ENCODE data around the gene PRR3.

Gene PRR3

DNA sequence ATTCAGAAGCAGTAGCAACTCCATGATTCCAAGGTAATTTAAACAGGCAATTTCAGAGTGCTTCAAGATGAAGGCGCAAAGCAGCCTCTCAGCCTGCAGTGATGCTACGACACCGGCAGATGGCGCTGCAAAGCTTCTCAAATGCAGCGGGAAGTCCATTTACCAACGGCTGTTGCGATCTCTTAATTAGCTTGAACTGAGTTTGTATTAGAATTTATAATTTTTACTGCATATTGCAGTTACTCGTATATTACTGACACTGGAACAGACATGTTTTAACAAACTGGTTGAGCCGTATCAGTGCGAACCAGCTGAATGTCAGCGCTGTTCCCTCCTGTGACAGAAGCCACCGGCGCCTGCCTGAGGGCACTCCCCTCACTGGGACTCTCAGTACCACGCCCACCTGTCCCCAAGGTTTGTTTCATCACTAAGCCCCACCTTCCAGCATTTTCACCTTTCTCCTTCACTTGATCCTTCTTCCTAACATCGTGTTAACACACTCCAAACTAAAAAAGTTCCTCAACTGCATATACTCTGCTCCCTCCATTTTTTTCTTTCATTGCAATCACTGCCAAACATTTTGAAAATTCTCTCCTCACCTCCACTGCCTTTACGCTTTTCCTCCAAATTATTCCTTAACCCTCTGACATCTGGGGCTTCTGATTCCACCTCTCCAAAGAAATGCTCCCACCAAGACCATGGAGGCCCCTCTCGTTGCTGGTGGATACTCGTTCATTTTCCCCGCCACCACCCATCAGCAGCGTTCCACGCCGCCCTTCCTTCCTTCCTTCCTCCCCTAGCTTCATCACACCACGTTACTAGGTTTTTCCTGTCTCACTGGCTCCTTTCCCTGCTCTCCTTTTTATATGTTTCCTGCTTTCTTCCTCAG, 15.3 kb upstream of the PRR3 start:
- peak; percentile 86 for DNase-seq

- peak; percentile 65 for DNase-seq
Measured at GRCh38 chr6:30542404-30542725, 14.7 kb upstream of the PRR3 start.

- no peak for DNase-seq
Measured at GRCh38 chr6:30542915-30543314, 14.2 kb upstream of the PRR3 start.

DNA sequence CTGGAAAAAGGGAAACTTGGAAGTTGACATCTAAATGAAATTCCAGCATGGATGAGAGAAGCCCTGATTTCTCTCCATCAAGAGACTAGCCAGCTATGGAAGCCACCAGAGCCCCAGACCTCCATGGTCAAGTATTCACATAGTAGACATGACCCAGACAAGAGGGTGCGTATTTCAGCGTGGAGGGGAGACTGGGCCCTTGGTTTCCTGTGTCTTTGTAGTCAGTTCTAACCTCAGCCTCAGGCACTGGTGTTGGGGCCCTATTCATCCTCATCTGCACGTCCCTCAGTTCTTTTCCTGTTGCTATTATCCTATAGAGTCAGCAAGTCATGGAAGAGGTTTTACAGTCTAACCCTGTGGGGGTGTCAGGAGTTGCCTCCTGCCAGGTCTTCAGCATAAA, 13.3 kb upstream of the PRR3 start:
- peak; percentile 46 for DNase-seq

DNA sequence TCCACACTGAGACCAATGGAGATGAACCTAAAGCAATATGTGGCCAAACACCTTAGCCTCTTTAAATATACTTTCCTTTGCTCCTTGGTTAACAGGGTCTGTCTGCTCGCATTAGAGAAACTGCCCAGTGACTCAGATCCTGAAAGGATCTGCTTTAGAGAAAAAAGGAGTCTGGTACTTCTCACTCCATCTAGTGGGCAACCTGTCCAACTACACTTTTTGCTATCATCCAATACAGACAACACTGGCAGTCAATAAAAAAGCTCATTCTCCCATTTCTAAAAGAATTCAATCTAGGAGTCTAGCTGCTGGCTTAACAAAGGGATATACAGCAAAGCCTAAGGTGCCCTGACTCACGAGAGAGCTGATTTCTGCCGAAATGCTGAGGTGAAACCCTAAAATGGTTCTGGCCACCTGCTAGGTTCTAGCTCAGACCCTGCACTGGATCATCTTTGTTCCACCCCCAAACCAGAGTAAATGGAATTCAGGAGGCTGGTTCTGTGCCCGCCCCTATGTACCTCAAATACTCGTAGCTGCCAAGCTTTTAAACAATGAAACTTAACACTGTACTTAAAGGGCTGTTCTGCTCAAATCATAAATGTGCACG, 12.3 kb upstream of the PRR3 start:
- peak; percentile 72 for DNase-seq

DNA sequence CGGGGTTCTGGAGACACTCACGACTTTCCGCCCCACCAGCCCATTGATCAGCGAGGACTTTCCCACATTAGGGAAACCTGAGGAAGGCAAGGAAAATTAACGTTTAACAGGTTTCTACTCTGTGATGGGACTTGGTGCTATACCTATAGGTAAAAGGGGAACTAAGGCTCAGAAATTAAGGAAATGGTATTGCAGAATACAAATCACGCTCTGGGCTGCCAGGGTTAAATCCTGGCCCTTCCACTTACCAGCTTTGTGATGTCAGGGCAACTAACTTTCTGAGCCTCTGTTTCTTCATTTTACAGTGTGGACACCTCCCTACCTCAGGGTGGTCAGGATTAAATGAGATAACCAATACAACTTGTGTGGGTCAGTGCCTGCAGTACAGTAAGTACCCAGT, 9.6 kb upstream of the PRR3 start:
- no peak for DNase-seq

- no peak for DNase-seq
Measured at GRCh38 chr6:30548375-30548774, 8.7 kb upstream of the PRR3 start.

DNA sequence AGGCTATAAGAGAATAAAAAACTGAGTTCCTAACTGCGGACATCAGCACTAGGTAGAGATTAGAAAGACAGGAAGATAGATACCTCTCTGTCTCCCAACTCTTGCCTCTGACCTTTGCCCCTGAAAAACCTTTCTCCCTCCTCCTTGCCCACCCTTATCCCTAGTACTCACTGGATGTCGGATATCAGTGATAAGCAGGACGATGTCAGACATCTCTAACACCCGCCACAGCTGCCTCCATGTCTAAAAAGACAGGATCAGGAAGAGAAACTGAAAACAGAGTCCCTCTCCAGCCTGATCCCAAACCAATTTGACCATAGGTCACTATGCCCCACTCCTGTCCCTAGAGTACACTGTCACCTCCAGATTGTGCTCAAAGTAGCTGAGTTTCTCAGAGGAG, 2.7 kb upstream of the PRR3 start:
- no peak for DNase-seq

- no peak for DNase-seq
Measured at GRCh38 chr6:30554962-30555815, 1.9 kb upstream of the PRR3 start.

- DNase-seq = no peak
Measured at GRCh38 chr6:30555816-30556065, 1.4 kb upstream of the PRR3 start.

- peak; percentile 98 for DNase-seq
Measured at GRCh38 chr6:30556066-30556905, 809 bp upstream of the PRR3 start, which contains the start of gene GNL1. TSS of gene GNL1 (minus strand) at chr6:30556489. CDS start at chr6:30556203, 286 bp downstream.

- DNase-seq = no peak
Measured at GRCh38 chr6:30557683-30557981, 537 bp downstream of the PRR3 start.

DNA sequence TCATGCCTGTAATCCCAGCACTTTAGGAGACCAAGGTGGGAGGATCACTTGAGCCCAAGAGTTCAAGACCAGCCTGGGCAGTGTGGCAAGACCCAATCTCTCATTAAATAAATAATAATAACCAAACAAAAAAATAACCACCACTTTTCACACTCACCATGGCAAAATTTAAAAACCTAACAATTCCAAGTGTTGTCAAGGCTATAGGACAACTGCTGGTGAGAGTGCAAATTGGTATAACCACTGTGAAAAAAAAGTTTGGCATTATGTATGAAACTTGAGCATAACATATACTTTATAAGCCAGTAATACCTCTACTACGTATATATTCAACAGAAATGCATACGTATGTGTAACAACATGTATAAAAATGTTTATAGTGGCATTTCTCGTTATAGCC, 3.8 kb downstream of the PRR3 start:
- DNase-seq = no peak

DNA sequence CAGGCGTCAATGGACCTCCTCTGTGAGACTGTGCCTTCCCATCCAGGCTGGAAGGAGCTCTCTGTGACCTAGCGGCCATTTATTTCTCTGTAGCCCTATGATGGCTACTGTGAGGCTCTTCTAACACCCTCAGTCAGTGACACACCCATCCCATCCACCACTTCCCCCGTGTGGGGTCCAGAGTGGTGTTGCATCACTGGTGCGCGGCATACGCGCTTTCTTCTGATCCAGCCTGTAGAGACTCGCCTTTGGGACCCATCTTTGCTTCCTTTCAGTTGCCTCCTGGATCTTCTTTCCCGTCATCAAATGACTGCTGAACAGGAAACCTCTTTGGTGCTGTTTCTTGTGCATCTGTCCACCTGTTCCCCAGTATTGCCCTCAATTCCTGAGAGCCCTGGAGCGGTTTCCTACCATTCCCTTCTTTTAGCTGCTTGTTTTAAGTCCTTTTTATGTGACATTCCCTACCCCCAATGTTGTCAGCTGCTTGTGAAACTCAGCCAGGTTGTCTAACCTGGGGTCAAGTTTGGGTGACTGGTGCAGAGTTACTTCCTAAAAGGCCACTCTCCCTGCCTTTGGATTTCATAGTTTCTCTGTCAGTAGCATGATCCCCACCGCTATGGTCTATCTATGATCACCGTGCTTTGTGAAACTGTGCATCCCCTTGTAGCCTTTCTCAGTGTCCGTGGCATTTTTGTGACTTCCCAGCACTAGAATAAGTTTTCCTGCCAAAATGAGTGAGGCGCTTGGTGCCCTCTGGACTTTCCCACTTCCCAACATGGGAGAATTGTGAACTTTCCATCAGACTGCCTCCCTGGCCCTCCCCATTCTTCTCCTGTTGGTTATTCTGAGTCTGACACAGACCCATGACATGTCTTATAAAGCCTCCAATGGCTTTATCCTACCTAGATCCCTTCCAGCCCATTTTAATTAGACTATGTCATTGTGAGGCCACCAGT, 5.7 kb downstream of the PRR3 start:
- no peak for DNase-seq

GRCh38 chr6:30564114-30564513, 7.0 kb downstream of the PRR3 start:
- DNase-seq = no peak

DNA sequence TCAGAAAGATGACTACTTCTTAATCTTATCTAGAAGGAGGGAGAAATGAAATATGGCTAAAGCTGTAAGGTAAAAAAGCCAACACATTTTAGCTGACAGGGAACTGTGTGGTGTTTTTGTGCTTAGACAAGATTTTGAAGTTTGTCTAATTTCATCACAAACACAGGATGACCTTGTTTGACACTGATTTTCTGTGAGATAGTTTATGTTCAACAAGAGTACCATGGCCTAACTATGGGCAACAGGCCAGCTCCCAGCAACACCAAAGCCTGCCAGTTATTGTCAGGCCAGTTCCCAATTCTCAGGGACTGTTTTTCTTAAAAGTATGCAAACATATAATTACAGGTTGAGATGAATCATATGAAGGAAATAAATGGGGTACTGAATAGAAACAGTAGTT, 8.7 kb downstream of the PRR3 start:
- DNase-seq = no peak

- DNase-seq = peak; percentile 75
Measured at GRCh38 chr6:30568245-30568644, 11.2 kb downstream of the PRR3 start.

DNA sequence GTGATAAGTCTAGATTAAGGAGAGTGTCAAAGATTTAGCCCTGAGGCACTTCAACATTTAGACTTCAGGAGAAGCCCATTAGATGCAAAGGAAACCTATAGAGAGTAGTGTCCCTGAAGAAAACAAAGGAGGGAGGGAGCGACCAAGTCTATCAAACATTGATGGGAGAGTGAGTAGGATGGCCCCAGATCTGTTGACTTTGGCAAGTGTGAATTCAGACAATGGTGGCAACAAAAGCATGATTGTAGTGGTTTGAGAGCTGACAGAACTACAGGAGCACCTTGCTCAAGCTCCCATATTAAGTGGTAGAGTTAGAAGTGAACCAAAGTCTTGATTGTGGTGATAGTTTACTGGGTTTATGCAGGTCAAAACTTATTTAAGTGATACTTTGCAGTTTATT, 13.2 kb downstream of the PRR3 start:
- DNase-seq = no peak

GRCh38 chr6:30570740-30571074, 13.6 kb downstream of the PRR3 start:
- DNase-seq = no peak

DNA sequence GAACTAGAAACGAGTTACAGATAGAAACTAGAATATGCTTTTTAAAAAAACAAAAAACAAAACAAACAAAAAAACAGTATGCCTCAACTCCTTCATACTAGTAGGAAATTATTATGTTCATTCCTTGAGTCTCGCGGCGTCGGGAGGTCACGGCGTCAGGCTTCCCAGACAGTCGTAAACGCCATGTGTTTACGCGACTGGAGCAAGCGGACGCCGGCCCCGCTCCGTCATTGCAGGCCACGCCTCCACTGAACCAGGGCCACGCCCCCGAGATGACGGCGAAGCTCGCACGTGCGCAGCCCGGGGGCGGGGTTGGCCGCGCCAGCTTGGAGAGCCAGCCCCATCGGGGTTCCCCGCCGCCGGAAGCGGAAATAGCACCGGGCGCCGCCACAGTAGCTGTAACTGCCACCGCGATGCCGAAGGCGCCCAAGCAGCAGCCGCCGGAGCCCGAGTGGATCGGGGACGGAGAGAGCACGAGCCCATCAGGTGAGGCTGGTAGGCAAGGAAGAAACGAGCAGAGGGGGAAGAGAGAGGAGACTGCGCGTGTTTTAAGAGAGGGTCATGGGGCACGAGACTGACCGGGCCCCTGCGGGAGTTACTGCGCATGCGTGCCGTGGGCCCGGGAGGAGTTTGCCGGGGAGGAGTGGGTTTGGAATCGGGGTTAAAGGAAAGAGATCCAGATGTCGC, 14.1 kb downstream of the PRR3 start, which contains the start of gene ABCF1:
TSS of gene ABCF1 (plus strand) at position 368 of the 687 bp plus-strand sequence. CDS start at position 414, 46 bp downstream.
- DNase-seq = peak; percentile 97

- no peak for DNase-seq
Measured at GRCh38 chr6:30571762-30572082, 14.6 kb downstream of the PRR3 start.

GRCh38 chr6:30572148-30572547, 15.1 kb downstream of the PRR3 start:
- no peak for DNase-seq

All from CD4-positive, alpha-beta T cell treated with Interleukin-4 for 4 hours (primary cell).